Right lobe of liver (tissue), 6 donors: ENCODE measurements around the gene BRSK2. TPM values are rescaled to one million over a fixed set of nuclear protein-coding genes. Genes with fewer than 3 reads are reported as not detected.
A peak's percentile ranks its signal among the peaks of the same experiment; 100 is the strongest.

ENCODE experiments used
- ATAC-seq, 4 donors: fragments of 200-7000 bp; cut with Tn5 transposase; one replicate each; pipeline ENCODE4 v1.9.1; 2020; ENCODE audit warnings: mild to moderate bottlenecking in 4 of 4, moderate library complexity in 4 of 4
- DNase-seq, 3 donors: peaks; one replicate each; pipeline ENCODE4 v3.0.0-alpha.2; 2020
- H3K27ac ChIP-seq, 3 donors: fragments of 200-600 bp; one replicate each; pipeline ENCODE4 v1.8.0; 2022
- H3K27me3 ChIP-seq, 2 donors: fragments of 200-600 bp; one replicate each; pipeline ENCODE4 v1.8.0; 2022
- H3K36me3 ChIP-seq, 4 donors: fragments of 200-600 bp; sonication (generic) in 1 of 4; one replicate each; pipeline versions ENCODE4 v1.5.1 to v1.8.0; 2017 to 2022; ENCODE audit warnings: control low read depth in 1 of 4
- H3K4me1 ChIP-seq, 4 donors: fragments of 200-600 bp; sonication (generic) in 1 of 4; one replicate each; pipeline versions ENCODE4 v1.5.1 to v1.8.0; 2017 to 2022; ENCODE audit warnings: control low read depth in 1 of 4
- H3K4me3 ChIP-seq, 3 donors: fragments of 200-600 bp; one replicate each; pipeline ENCODE4 v1.8.0; 2022
- H3K9me3 ChIP-seq, 4 donors: fragments of 200-600 bp; sonication (generic) in 1 of 4; one replicate each; pipeline versions ENCODE4 v1.5.1 to v1.8.0; 2017 to 2022; ENCODE audit warnings: control low read depth in 1 of 4
- CTCF ChIP-seq, 4 donors: fragments of 200-600 bp in 3 of 4; fragments of 450-650 bp in 1 of 4; IDR thresholded peaks; one replicate each; pipeline versions ENCODE4 v1.5.1 to v1.8.0; 2016 to 2022; ENCODE audit warnings: antibody characterized with exemption in 4 of 4, mild to moderate bottlenecking in 2 of 4
- POLR2A ChIP-seq: fragments of 450-650 bp; IDR thresholded peaks from one replicate; pipeline ENCODE4 v1.6.1; 2017; ENCODE audit warnings: antibody characterized with exemption, mild to moderate bottlenecking
- WGBS: methylation state at CpG from one replicate; pipeline ENCODE4 v1.1.6; 2018; ENCODE audit warnings: low coverage, low lambda C conversion rate; ENCODE audit not compliant: insufficient coverage; ENCODE audit errors: missing lambda C conversion rate; 5-methylcytosine and 5-hydroxymethylcytosine counted together
- intact Hi-C, 2 donors: fragments of 100-400 bp; cut with DNase I; formaldehyde crosslinking; loops; one replicate each; pipeline versions ENCODE4 v1.11.2 to v1.14.1; 2022
- total RNA-seq, 6 experiments: library from RNA; depleted of rRNA in 2 of 6; stranded (reverse); fragments of >200 nt in 2 of 6; fragmentation: NEBNext Ultra II Directional in 3 of 6; extraction: Animal tissue kit (Norgen Biotek cat#: 25700) in 3 of 6; gene quantifications; one replicate each; pipeline versions ENCODE4 v1.1.0 to v1.2.4, GENCODE V29; 2016 to 2023
- donor health status: DM: no; HTN: yes; CAD: no.
- donor health status: DM: no; HTN: no; CAD: no.
- donor health status: DM: no; HTN: no; CAD: no.
- donor health status: DM: no; HTN: yes; CAD: no.
- donor health status: DM: no; HTN: yes; CAD: no.

The BRSK2 gene
- total RNA-seq, 6 experiments from 2014 or later = 0.12 to 0.49 TPM; not detected in 4

GRCh38 chr11:1504581-1505290, 115.0 kb downstream of the BRSK2 start:
- intact Hi-C loops = no loop called here

GRCh38 chr11:1505480-1505879, 115.7 kb downstream of the BRSK2 start:
- DNase-seq = peak in 2 of 3 donors; percentile 6 to 7
- no peak for TF ChIP-seq CTCF (IDR thresholded peaks at IDR 0.05)
- TF ChIP-seq POLR2A = no peak
- Histone ChIP-seq H3K27ac (no peak overlapping the region), H3K36me3 (no peaks in the 10 kb centered on the region), H3K27me3 (no peaks in the 10 kb centered on the region), H3K9me3 (no peaks in the 10 kb centered on the region), H3K4me1 (no peaks in the 10 kb centered on the region), H3K4me3 (no peak overlapping the region)
- intact Hi-C loops = no loop called here
- ATAC-seq = no peak
- WGBS = 83% methylated on average over 5 of the region's 11 CpGs

More at GRCh38 chr11:1504581-1505290, 115.0 kb downstream of the BRSK2 start:
- WGBS = 93% methylated on average over 6 of the region's 28 CpGs
- ATAC-seq = no peak
- no peak overlapping the region for H3K4me3 ChIP-seq
- no peaks in the 10 kb centered on the region for H3K4me1 ChIP-seq
- H3K9me3 ChIP-seq = no peaks in the 10 kb centered on the region
- H3K27me3 ChIP-seq = no peaks in the 10 kb centered on the region
- TF ChIP-seq POLR2A (no peak), CTCF (IDR thresholded peaks at IDR 0.05) (no peak)
- DNase-seq = peak in 2 of 3 donors; percentile 8 to 33
- H3K36me3 ChIP-seq = no peaks in the 10 kb centered on the region
- H3K27ac ChIP-seq = no peak overlapping the region

- Histone ChIP-seq H3K36me3 (no peaks in the 10 kb centered on the region), H3K27me3 (no peaks in the 10 kb centered on the region), H3K27ac (no peak overlapping the region), H3K4me1 (no peaks in the 10 kb centered on the region), H3K9me3 (no peaks in the 10 kb centered on the region), H3K4me3 (no peak overlapping the region)
- intact Hi-C loops = no loop called here
- TF ChIP-seq CTCF (IDR thresholded peaks at IDR 0.05) (no peak), POLR2A (no peak)
- ATAC-seq = no peak
- WGBS = 77% methylated on average over 3 of the region's 9 CpGs
- peak in 1 of 3 donors; percentile 5 for DNase-seq
Measured at GRCh38 chr11:1506981-1507380, 117.2 kb downstream of the BRSK2 start.

GRCh38 chr11:1507381-1508140, 117.8 kb downstream of the BRSK2 start:
- Histone ChIP-seq H3K27me3 (no peaks in the 10 kb centered on the region), H3K9me3 (no peaks in the 10 kb centered on the region), H3K36me3 (no peaks in the 10 kb centered on the region), H3K27ac (no peak overlapping the region), H3K4me1 (no peaks in the 10 kb centered on the region), H3K4me3 (no peak overlapping the region)
- peak in 2 of 3 donors; percentile 15 to 40 for DNase-seq
- 100% methylated on average over 3 of the region's 21 CpGs for WGBS
- intact Hi-C loops = no loop called here
- TF ChIP-seq POLR2A (no peak), CTCF (IDR thresholded peaks at IDR 0.05) (no peak)
- no peak for ATAC-seq
